ENCODE results near the gene ZNF593OS.

The ZNF593OS gene

DNA sequence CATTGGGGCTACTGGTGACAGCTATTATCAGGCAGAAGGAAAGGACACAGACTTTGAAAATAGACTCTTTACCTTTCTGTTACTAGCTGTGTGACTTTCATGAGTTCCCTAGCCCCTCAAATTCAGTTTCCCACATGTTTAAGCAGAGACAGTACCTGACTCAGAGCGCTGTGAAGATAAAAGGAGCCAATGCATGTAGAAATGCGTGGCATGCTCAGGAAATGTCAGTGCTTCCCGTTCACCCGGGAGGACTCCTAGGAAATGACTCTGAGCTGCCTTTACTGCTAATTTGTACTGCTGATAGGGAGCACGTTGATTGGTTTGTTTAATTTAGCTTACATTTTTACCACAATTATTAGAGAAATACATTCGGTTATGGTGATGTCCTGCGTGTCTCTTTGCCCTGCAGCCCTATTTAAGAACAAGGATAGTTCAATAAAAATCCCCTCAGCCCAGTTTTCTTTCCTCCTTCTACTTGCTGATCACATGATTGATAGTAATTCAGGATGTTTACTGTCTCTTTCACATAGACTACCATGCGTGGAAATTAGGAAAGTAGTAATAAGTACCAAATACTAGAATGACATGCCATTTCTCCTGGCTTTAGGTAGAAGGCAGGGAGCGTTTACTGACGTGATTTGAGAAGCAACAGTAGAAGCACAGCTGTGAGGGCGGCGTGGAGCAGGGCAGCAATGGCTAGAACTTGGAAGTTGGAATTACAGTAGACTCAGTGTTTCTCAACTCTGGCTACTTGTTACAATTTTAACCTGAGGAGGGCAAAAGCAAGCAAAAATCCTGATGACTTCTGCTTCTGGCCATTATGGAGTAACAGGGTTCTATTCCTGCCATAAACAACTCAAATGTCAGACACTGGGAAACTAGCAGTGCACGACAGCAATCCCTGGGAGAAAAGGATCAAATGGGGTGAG lies 44.1 kb downstream of the ZNF593OS start:
- DNase-seq = no peak

GRCh38 chr1:26126321-26127084 lies 45.1 kb downstream of the ZNF593OS start:
- DNase-seq = no peak

DNA sequence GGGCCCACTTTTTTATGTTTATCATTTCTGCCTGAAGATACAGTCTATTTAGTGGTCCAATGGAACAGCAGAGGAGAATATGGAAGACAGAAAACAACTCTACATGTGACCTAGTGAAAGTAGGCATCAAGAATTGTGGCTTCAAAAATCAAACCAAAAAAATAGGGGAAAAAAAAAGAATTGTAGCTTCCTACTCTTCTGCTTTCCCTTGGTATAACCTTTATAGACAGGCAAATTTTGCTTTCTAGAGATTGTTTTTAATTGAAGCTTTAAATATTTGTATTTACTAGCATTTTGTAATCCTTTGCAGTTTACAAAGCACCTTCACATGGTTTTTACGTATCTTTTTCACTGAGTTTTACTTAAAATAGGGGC lies 45.7 kb downstream of the ZNF593OS start:
- no peak for DNase-seq

- DNase-seq = no peak
Observed at GRCh38 chr1:26125382-26125781, 46.2 kb downstream of the ZNF593OS start.

GRCh38 chr1:26124418-26125331 lies 47.0 kb downstream of the ZNF593OS start:
- no peak for DNase-seq

- no peak for DNase-seq
Observed at GRCh38 chr1:26122988-26123973, 48.4 kb downstream of the ZNF593OS start.

DNA sequence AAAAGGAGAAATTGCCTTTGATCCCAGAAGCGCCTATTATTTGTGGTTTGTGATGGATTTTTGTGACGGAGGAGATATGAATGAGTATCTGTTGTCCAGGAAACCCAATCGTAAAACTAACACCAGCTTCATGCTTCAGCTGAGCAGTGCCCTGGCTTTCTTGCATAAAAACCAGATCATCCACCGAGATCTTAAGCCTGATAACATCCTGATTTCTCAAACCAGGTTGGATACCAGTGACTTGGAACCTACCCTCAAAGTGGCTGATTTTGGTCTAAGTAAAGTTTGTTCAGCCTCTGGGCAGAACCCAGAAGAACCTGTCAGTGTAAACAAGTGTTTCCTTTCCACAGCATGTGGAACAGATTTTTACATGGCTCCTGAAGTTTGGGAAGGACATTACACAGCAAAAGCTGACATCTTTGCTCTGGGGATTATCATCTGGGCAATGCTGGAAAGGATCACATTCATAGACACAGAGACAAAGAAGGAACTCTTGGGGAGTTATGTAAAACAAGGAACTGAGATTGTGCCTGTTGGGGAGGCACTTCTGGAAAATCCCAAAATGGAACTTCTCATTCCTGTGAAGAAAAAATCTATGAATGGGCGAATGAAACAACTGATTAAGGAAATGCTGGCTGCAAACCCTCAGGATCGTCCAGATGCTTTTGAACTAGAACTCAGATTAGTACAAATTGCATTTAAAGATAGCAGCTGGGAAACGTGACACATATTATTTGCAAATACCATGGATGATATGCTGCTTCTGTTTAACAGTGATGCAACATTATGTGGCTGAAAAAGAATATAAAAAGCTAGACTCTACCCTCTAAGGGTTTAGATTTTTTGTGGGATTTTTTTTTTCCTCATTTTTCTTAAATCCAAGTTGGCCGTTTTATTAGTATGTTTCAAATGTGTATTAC lies 49.5 kb downstream of the ZNF593OS start:
- DNase-seq = no peak

- DNase-seq = no peak
Observed at GRCh38 chr1:26119892-26120608, 51.6 kb downstream of the ZNF593OS start.

All from nucleus accumbens (tissue), 56 donors.